Immature natural killer cell (primary cell): Measurements from ENCODE around the gene DCLRE1B. TPM values are rescaled to one million over a fixed set of nuclear protein-coding genes. Genes with fewer than 3 reads are reported as not detected.

Experiments
- DNase-seq, 3 donors: peaks; one replicate each; pipeline ENCODE4 v3.0.0; 2022; ENCODE audit warnings: mixed read lengths in 1 of 3
- H3K27ac Mint-ChIP-seq, 6 donors: one replicate each; pipeline ENCODE4 v1.8.0; 2020; ENCODE audit warnings: mixed read lengths in 6 of 6, mild to moderate bottlenecking in 5 of 6, inconsistent platforms in 4 of 6, moderate library complexity in 3 of 6
- H3K27me3 Mint-ChIP-seq, 3 donors: one replicate each; pipeline ENCODE4 v1.8.0; 2020 to 2021; ENCODE audit warnings: low read depth in 3 of 3, mild to moderate bottlenecking in 3 of 3, mixed read lengths in 3 of 3, moderate library complexity in 3 of 3, inconsistent platforms in 1 of 3
- H3K36me3 Mint-ChIP-seq, 3 donors: one replicate each; pipeline ENCODE4 v1.8.0; 2020; ENCODE audit warnings: mixed read lengths in 3 of 3, inconsistent platforms in 2 of 3, mild to moderate bottlenecking in 2 of 3
- H3K4me1 Mint-ChIP-seq, 2 donors: one replicate each; pipeline ENCODE4 v1.8.0; 2020; ENCODE audit warnings: inconsistent platforms in 2 of 2, mild to moderate bottlenecking in 2 of 2, mixed read lengths in 2 of 2, moderate library complexity in 1 of 2
- H3K4me3 Mint-ChIP-seq, 5 donors: one replicate each; pipeline ENCODE4 v1.8.0; 2020; ENCODE audit warnings: mild to moderate bottlenecking in 5 of 5, mixed read lengths in 5 of 5, inconsistent platforms in 3 of 5, moderate library complexity in 3 of 5
- H3K9me3 Mint-ChIP-seq, 6 donors: one replicate each; pipeline ENCODE4 v1.8.0; 2020; ENCODE audit warnings: mild to moderate bottlenecking in 6 of 6, mixed read lengths in 6 of 6, inconsistent platforms in 4 of 6, moderate library complexity in 3 of 6
- polyA plus RNA-seq, 3 donors: library from polyadenylated mRNA; unstranded; fragments of 300-500 nt; fragmentation: Illumina TruSeq; gene quantifications; one replicate each; pipeline ENCODE4 v1.2.3, GENCODE V29; 2021

DCLRE1B gene
- polyA plus RNA-seq, 3 donors from 2014 or later: 2.0 to 8.4 (median 6.6) TPM

GRCh38 chr1:113895961-113896360 is 9.2 kb upstream of the DCLRE1B start:
- H3K27me3 Mint-ChIP-seq: no peaks in the 10 kb centered on the region
- H3K4me3 Mint-ChIP-seq: no peak overlapping the region
- peaks cover 5 to 58% (median 33%) of the 10 kb centered on the region in 3 donors for H3K36me3 Mint-ChIP-seq
- peaks cover 32 to 61% of the 10 kb centered on the region in 2 donors for H3K4me1 Mint-ChIP-seq
- H3K9me3 Mint-ChIP-seq: no peaks in the 10 kb centered on the region
- H3K27ac Mint-ChIP-seq: peak overlapping the region in 5 of 6 donors; percentile 46 to 72 (median 64)
- no peak for DNase-seq

GRCh38 chr1:113898241-113898814 is 6.8 kb upstream of the DCLRE1B start:
- DNase-seq: no peak
- peaks cover 56 to 79% of the 10 kb centered on the region in 2 donors for H3K4me1 Mint-ChIP-seq
- no peaks in the 10 kb centered on the region for H3K27me3 Mint-ChIP-seq
- peak overlapping the region in 5 of 6 donors; percentile 3 to 66 (median 48) for H3K27ac Mint-ChIP-seq
- no peaks in the 10 kb centered on the region for H3K9me3 Mint-ChIP-seq
- H3K36me3 Mint-ChIP-seq: peaks cover 7 to 69% (median 36%) of the 10 kb centered on the region in 3 donors
- no peak overlapping the region for H3K4me3 Mint-ChIP-seq

GRCh38 chr1:113899111-113899510 is 6.0 kb upstream of the DCLRE1B start:
- peaks cover 7 to 68% (median 36%) of the 10 kb centered on the region in 3 donors for H3K36me3 Mint-ChIP-seq
- H3K27ac Mint-ChIP-seq: peak overlapping the region in 4 of 6 donors; percentile 22 to 78 (median 37)
- H3K9me3 Mint-ChIP-seq: no peaks in the 10 kb centered on the region
- no peak for DNase-seq
- no peaks in the 10 kb centered on the region for H3K27me3 Mint-ChIP-seq
- peaks cover 59 to 81% of the 10 kb centered on the region in 2 donors for H3K4me1 Mint-ChIP-seq
- H3K4me3 Mint-ChIP-seq: no peak overlapping the region

GRCh38 chr1:113901191-113901590 is 3.9 kb upstream of the DCLRE1B start:
- H3K4me1 Mint-ChIP-seq: peaks cover 70 to 77% of the 10 kb centered on the region in 2 donors
- H3K27me3 Mint-ChIP-seq: peaks cover 5 to 15% (median 7%) of the 10 kb centered on the region in 3 donors
- H3K27ac Mint-ChIP-seq: peak overlapping the region in 5 of 6 donors; percentile 13 to 100 (median 62)
- H3K4me3 Mint-ChIP-seq: peak overlapping the region in 2 of 5 donors; percentile 10 to 16
- no peaks in the 10 kb centered on the region for H3K9me3 Mint-ChIP-seq
- DNase-seq: no peak
- peaks cover 7 to 51% (median 29%) of the 10 kb centered on the region in 3 donors for H3K36me3 Mint-ChIP-seq

GRCh38 chr1:113903501-113904292 is 1.4 kb upstream of the DCLRE1B start:
- H3K9me3 Mint-ChIP-seq: no peaks in the 10 kb centered on the region
- peaks cover 5 to 18% (median 7%) of the 10 kb centered on the region in 3 donors for H3K27me3 Mint-ChIP-seq
- H3K36me3 Mint-ChIP-seq: peaks cover 11 to 40% (median 16%) of the 10 kb centered on the region in 3 donors
- peak overlapping the region; percentile 91 to 100 (median 99) for H3K4me3 Mint-ChIP-seq
- peak overlapping the region; percentile 98 to 100 (median 100) for H3K27ac Mint-ChIP-seq
- DNase-seq: peak; percentile 22 to 34 (median 28)
- H3K4me1 Mint-ChIP-seq: peaks cover 66 to 73% of the 10 kb centered on the region in 2 donors

- no peak for DNase-seq
- H3K36me3 Mint-ChIP-seq: peaks cover 13 to 41% (median 21%) of the 10 kb centered on the region in 3 donors
- peaks cover 62 to 69% of the 10 kb centered on the region in 2 donors for H3K4me1 Mint-ChIP-seq
- H3K27ac Mint-ChIP-seq: peak overlapping the region; percentile 98 to 100 (median 100)
- no peaks in the 10 kb centered on the region for H3K9me3 Mint-ChIP-seq
- peaks cover 5 to 18% (median 7%) of the 10 kb centered on the region in 3 donors for H3K27me3 Mint-ChIP-seq
- H3K4me3 Mint-ChIP-seq: peak overlapping the region; percentile 91 to 100 (median 99)
Observed at GRCh38 chr1:113904293-113904673, 843 bp upstream of the DCLRE1B start.

GRCh38 chr1:113905435-113905861 is 322 bp downstream of the DCLRE1B start:
- peaks cover 14 to 34% (median 15%) of the 10 kb centered on the region in 3 donors for H3K36me3 Mint-ChIP-seq
- peaks cover 58% of the 10 kb centered on the region in 2 donors for H3K4me1 Mint-ChIP-seq
- no peak for DNase-seq
- peak overlapping the region; percentile 98 to 100 (median 100) for H3K27ac Mint-ChIP-seq
- peak overlapping the region; percentile 91 to 100 (median 99) for H3K4me3 Mint-ChIP-seq
- no peaks in the 10 kb centered on the region for H3K9me3 Mint-ChIP-seq
- peaks cover 5 to 18% (median 7%) of the 10 kb centered on the region in 3 donors for H3K27me3 Mint-ChIP-seq

- no peaks in the 10 kb centered on the region for H3K27me3 Mint-ChIP-seq
- DNase-seq: no peak
- H3K27ac Mint-ChIP-seq: no peak overlapping the region
- H3K4me1 Mint-ChIP-seq: peaks cover 0 to 12% of the 10 kb centered on the region in 2 donors
- H3K36me3 Mint-ChIP-seq: peaks cover 12 to 45% (median 19%) of the 10 kb centered on the region in 3 donors
- no peak overlapping the region for H3K4me3 Mint-ChIP-seq
- no peaks in the 10 kb centered on the region for H3K9me3 Mint-ChIP-seq
Observed at GRCh38 chr1:113912594-113913311, 7.6 kb downstream of the DCLRE1B start.

- H3K27me3 Mint-ChIP-seq: no peaks in the 10 kb centered on the region
- H3K9me3 Mint-ChIP-seq: no peaks in the 10 kb centered on the region
- H3K27ac Mint-ChIP-seq: no peak overlapping the region
- no peak overlapping the region for H3K4me3 Mint-ChIP-seq
- H3K36me3 Mint-ChIP-seq: peaks cover 12 to 39% (median 19%) of the 10 kb centered on the region in 3 donors
- no peak for DNase-seq
- peaks cover 0 to 7% of the 10 kb centered on the region in 2 donors for H3K4me1 Mint-ChIP-seq
Observed at GRCh38 chr1:113913312-113913668, 8.2 kb downstream of the DCLRE1B start.

GRCh38 chr1:113913887-113914664 is 8.9 kb downstream of the DCLRE1B start:
- Mint-ChIP-seq H3K4me1 (no peaks in the 10 kb centered on the region), H3K36me3 (peaks cover 5 to 31% (median 13%) of the 10 kb centered on the region in 3 donors), H3K9me3 (no peaks in the 10 kb centered on the region), H3K27me3 (no peaks in the 10 kb centered on the region), H3K27ac (no peak overlapping the region), H3K4me3 (no peak overlapping the region)
- DNase-seq: no peak

GRCh38 chr1:113916974-113917373 is 11.8 kb downstream of the DCLRE1B start:
- no peak overlapping the region for H3K27ac Mint-ChIP-seq
- H3K4me3 Mint-ChIP-seq: no peak overlapping the region
- H3K27me3 Mint-ChIP-seq: peaks cover 0 to 1% (median 0%) of the 10 kb centered on the region in 3 donors
- no peak for DNase-seq
- no peaks in the 10 kb centered on the region for H3K9me3 Mint-ChIP-seq
- no peaks in the 10 kb centered on the region for H3K4me1 Mint-ChIP-seq
- peaks cover 0 to 13% (median 3%) of the 10 kb centered on the region in 3 donors for H3K36me3 Mint-ChIP-seq

- Mint-ChIP-seq H3K9me3 (no peaks in the 10 kb centered on the region), H3K27ac (no peak overlapping the region), H3K4me3 (no peak overlapping the region), H3K36me3 (peaks cover 0 to 12% (median under 1%) of the 10 kb centered on the region in 3 donors), H3K4me1 (no peaks in the 10 kb centered on the region), H3K27me3 (peaks cover 0 to 3% (median 0%) of the 10 kb centered on the region in 3 donors)
- no peak for DNase-seq
Observed at GRCh38 chr1:113917400-113918082, 12.4 kb downstream of the DCLRE1B start.
